Measurements from ENCODE around the gene CDK2.
"Not testable (repeated sequence)": the region's sequence is repeated elsewhere in the genome, so short reads cannot be mapped to it uniquely, and the experiment has no call there.

Gene CDK2

DNA sequence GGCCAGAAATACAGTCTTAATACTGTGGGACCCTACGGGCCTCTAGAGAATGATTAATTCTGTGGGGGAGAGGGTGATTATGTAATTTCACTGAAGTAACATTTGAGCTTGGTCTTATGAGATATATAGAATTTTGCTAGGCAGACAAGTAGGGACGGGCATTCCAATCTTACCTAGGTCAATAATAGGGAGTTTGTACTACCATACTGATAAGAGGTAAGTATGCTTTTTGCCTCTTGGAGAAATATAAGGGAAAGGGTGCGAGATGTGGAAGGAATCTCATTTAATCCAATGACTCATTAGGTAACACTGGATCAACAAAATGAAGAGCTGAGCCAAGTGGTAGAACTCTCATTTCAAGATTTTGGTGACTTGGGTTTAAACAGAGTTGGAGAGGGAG is 12.4 kb downstream of the CDK2 start:
- DNase-seq (ENCODE audit: low spot score) (no peak), FAIRE-seq (no peak)

DNA sequence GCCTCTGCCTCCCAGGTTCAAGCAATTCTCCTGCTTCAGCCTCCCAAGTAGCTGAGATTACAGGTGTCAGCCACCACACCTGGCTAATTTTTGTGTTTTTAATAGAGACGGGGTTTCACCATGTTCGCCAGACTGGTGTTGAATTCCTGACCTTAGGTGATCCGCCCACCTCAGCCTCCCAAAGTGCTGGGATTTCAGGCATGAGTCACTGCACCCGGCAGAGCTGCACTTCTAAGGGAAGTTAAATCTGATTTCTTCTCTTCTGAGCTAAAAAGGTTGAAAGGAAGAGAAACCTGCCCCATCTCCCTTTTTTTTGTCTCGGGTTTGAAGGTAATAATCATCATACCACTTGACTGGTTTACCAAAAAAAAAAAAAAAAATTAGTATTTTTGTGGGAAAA is 15.3 kb downstream of the CDK2 start:
- not testable (repeated sequence) for FAIRE-seq; DNase-seq (ENCODE audit: low spot score)

DNA sequence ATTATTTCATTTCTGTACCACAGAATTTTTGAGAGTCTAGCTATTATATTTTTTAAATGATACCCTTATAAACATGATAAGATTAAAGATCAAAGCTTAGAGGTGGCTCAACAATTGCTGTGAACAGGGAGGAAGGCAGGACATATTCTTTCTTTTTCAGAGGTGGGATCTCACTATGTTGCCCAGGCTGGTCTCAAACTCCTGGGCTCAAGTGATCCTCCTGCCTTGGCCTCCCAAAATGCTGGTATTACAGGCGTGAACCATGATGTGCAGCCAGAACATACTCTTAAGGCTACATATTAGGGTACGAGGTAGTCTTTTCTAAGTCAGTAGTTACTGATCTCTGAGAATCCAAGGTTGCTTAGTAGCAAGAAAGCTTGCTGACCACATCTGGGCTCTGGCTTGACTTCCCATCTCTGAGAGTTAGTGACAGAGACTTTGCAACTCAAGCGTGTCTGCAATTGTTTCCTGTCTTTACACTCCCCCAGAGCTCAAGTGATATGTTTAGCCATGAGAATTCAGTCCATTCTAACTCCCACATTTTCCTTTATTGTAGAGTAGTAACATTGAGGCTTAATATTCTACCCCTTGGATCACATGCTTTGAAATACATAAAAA is 15.8 kb downstream of the CDK2 start:
- DNase-seq (ENCODE audit: low spot score) (peak; percentile 61), FAIRE-seq (peak; percentile 57)

DNA sequence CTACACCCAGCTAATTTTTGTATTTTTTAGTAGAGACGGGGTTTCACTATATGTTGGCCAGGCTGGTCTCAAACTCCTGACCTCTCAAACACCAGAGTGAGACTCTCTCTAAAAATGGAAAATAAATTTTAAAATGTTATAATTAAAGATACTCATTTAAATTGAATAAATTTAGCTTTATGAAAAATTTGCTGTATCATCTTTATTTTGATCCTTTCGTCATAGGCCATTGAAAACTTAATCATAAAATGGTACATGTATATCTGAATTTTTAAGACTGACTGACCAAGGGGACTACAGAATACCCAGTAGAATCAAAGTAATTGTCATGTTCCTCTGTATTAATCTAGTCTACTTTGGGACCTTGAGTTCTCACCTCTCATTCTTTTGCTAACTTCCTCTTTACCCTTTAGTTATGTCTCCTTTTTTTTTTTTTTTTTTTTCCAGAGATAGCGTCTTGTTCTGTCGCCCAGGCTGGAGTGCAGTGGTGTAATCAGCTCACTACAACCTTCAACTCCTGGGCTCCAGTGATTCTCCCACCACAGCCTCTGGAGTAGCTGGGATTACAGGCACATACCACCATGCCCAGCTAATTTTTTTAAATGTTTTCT is 16.7 kb downstream of the CDK2 start:
- FAIRE-seq (no peak), DNase-seq (ENCODE audit: low spot score) (no peak)

DNA sequence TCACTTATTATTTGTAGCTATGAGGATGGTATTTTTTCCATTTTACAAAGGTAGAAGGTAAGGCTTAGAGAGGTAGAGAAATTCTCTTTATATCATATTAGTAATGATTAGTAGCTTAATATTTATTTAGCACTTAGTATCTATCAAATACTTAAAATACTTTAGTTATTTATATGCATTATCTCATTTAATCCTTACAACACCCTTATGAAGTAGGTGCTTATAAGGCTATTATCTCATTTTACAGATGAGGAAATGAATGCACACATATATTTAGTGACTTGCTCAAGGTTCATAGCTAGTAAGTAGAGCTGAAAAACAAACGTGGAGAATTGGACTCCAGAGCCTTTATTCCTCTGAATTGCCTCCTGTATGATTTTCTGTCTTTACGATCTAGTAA is 18.2 kb downstream of the CDK2 start:
- no peak for DNase-seq (ENCODE audit: low spot score)
- FAIRE-seq, result no peak

DNA sequence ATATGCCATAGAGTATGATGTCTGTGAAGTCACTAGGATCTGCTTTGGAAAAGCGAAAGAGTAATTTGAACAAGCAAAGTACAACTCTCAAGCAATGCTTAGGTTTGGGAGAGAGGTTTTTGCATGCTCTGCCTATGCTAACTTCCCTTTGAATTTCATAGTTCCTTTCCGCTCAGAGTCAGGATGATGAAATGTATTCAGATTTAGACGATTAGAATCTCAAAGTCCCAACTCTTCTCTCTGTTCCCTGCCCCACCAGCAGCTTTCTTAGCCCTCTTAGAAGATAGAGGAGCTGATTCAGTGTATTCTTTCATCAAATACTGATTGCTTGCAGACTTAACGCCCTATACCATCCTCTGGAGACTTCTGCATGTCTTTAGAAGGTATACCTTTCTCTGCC is 18.7 kb downstream of the CDK2 start:
- DNase-seq (ENCODE audit: low spot score), result no peak
- no peak for FAIRE-seq

DNA sequence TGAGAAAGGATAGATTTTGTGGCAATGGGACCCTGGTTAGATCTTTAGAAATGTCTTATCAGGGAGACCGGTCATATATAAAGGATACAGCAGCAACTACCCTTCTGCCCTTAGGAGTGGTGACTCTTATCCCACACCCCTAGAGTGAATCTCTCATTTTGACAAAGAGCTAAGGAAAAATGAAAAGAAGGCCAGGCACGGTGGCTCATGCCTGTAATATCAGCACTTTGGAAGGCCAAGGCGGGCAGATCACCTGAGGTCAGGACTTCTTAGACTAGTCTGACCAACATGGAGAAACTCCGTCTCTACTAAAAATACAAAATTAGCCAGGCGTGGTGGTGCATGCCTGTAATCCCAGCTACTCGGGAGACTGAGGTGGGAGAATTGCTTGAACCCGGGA is 19.3 kb downstream of the CDK2 start:
- not testable (repeated sequence) for FAIRE-seq

DNA sequence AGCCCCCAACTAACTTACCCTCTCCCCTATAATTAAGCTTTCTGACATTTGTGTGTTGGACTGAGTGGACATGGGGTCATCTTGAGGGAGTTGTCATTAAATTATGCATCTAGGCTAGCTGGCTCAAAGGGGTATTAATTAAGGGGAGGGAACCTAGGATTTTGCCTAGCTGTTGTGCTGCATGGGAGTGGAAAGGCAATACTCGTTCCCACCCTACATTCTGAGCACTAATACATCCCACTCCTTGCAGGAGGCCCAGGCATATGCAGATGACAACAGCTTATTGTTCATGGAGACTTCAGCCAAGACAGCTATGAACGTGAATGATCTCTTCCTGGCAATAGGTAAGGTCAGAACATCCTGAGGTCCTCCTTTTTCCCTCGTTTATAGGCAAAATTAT is 24.5 kb downstream of the CDK2 start:
- no peak for FAIRE-seq
- no peak for DNase-seq (ENCODE audit: low spot score)

More for the DNA sequence above, 19.3 kb downstream of the CDK2 start:
- DNase-seq (ENCODE audit: low spot score), result not testable (repeated sequence)

DNA sequence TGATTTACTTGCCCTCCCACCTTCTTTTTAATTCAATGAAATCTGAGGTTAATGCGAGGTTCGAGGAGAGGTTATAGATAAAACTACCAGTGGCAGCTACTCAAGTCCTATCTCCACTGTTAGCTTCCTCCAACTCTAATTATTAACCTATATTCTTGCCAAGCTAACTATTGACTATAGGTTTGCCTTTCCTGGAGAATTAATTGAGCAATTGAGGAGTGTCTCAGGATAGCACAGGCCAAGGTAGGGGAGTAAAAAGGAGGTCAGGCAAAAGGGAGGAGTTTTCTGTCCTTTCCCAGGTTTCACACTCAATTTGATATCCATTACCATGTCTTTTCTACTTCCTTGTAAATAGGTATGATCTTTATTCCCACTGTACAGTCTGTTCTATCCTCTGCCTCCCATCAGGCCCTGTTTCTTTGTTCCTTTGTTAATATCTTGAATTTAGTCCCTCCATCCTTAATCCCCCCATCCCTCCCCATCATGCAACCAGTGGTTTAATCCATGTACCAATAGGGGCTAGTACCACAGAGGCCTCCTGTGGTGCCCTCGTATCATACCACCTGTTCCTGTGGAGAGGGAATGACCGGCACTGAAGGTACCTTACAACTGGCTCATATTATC is 26.7 kb downstream of the CDK2 start:
- no peak for FAIRE-seq

DNA sequence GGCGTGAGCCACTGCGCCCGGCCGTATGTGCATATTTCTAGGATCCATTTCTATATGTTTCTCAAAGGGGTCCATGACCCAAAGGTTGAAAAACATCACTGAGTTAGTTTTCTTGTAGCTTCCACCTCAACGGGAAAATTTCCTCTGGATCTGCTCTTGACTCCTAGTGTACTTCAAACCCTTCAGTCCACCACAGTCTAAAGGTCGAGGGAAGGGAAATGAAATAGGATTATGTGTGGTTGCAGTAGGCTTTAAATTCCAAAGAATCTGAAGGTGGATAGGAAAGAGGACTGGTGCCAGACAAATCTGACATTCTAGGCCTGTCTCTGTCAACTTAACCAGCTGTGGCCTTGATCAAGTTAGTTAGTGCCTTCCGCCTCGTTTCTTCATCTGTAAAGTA is 28.7 kb downstream of the CDK2 start:
- no peak for DNase-seq (ENCODE audit: low spot score)
- no peak for FAIRE-seq

More for the DNA sequence above, 26.7 kb downstream of the CDK2 start:
- DNase-seq (ENCODE audit: low spot score), result no peak

DNA sequence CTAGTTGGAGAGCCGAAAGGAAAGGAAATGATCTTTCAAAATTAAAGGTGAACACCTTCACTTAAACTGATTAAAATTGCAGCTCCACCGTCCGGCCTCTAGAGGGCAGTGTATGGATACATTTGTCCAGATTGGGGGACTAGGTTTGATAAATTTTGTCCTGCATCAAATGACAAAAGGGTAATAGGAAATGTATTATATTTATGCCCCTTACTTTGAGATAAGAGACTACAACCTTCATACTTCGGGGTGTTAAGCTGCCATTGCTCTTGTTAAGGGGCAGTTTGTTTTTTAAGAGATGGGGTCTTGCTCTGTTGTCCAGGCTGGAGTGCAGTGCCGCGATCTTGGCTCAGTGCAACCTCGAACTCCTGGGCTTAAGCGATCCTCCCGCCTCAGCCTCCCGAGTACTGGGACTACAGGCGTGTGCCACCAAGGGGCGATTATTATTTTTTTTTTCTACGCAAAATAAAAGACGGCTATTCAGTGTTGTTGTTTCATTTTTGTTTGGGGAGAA is 29.6 kb downstream of the CDK2 start:
- FAIRE-seq (peak; percentile 72), DNase-seq (ENCODE audit: low spot score) (peak; percentile 55)

DNA sequence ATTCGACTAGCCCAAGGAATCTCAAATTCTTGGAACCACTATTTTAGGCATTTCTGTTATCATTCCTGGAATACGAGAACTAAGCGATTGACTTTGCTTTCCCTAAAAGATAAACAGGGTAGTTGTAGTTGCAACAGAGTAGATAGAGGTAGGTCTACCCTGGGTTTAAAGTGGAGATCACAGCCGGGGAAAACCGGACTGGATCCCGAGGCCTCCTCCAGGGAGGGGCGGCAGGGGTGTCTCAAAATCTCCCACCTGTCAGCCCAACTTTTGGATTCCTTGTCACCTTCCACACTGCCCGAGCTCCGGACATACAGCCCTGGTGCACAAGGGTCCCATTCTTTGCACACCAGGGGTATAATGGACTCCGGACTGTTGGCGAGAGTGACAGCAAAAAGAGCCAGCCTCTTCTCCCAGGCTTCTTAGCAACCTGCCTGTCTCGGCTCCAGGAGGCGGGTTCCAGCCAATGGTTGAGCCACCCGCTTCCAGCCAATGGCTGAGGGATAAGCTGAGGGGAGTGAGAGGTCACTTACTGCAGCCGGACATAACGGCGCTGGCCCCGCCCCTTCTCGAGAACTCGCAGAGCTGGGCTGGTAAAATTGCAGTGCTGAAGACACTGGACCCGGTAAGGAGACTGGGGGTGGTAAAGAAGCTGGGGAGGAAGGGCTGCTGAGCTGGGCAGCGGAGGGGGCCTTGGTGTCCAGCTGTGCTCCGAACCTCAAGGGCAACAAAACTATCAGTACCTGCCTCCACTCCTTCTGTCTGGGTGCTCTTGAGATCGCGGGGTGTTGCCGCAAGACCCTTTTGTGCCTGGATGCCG is 30.3 kb downstream of the CDK2 start, which contains the start of gene SUOX:
Gene SUOX, plus strand, starts transcription at position 562 of the 820 bp plus-strand sequence. CDS start 4,946 bp downstream, outside the sequence.
- peak; percentile 89 for FAIRE-seq
- peak; percentile 87 for DNase-seq (ENCODE audit: low spot score)

DNA sequence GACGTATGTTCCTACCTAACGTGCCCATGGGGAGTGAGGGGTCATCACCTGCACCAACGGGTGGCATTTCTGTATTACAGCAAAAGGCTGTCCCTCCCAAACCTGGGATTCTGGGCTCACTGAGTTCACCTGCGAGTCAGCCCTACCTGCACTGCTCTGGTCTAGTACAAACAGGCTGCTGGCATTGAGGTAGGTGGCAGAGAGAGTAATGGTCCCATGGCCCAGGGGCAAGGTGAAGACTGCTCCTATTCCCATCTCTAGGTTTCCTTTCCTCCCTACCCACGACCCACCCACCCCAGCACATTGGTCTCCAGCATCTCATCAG is 30.9 kb downstream of the CDK2 start:
- FAIRE-seq, result no peak
- no peak for DNase-seq (ENCODE audit: low spot score)

DNA sequence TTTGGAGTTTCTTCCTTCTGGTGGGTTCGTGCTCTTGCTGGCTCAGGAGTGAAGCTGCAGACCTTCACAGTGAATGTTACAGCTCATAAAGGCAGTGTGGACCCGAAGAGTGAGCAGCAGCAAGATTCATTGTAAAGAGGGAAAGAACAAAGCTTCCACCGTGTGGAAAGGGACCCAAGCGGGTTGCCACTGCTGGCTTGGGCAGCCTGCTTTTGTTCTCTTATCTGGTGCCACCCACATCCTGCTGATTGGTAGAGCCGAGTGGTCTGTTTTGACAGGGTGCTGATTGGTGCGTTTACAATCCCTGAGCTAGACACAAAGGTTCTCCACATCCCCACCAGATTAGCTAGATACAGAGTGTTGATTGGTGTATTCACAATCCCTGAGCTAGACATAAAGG is 32.9 kb downstream of the CDK2 start:
- not testable (repeated sequence) for FAIRE-seq; DNase-seq (ENCODE audit: low spot score)

DNA sequence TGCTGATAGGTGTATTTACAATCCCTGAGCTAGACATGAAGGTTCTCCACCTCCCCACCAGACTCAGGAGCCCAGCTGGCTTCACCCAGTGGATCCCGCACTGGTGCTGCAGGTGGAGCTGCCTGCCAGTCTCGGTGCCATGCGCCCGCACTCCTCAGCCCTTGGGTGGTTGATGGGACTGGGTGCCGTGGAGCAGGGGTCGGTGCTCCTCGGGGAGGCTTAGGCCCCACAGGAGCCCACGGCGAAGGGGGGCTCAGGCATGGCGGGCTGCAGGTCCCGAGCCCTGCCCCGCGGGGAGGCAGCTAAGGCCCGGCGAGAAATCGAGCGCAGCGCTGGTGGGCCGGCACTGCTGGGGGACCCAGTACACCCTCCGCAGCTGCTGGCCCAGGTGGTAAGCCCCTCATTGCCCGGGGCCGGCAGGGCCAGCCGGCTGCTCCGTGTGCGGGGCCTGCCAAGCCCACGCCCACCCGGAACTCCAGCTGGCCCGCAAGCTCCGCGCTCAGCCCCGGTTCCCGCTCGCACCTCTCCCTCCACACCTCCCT is 33.4 kb downstream of the CDK2 start:
- not testable (repeated sequence) for DNase-seq (ENCODE audit: low spot score); FAIRE-seq

DNA sequence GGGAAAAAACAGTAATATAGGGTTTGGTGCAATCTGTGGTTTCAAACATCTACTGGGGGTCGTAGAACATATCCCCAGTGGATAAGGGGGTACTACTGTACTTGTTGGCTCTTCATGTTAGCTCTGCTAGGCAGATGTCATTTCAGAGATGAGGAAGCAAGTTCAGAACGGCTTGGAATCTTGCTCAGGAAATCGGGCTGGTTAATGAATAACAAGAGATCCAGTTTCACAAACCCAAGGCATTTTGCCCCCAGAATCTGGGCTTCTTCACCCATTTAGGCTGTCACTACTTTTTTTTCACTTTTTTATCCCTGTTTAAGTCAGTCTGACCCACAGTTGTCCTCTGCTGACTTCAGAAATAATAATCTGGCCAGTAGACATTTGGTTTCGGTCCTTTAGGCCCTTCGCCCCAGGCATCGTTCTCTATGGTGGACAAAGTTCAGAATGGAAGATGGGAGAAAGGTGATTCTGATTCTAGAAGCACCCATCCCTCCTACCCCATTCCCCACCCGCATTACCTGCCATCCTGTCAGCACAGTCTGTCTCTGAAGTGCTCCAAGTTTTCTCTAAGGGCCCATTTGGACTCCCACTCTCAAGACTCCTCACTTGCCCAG is 35.0 kb downstream of the CDK2 start:
- DNase-seq (ENCODE audit: low spot score) (no peak), FAIRE-seq (no peak)

DNA sequence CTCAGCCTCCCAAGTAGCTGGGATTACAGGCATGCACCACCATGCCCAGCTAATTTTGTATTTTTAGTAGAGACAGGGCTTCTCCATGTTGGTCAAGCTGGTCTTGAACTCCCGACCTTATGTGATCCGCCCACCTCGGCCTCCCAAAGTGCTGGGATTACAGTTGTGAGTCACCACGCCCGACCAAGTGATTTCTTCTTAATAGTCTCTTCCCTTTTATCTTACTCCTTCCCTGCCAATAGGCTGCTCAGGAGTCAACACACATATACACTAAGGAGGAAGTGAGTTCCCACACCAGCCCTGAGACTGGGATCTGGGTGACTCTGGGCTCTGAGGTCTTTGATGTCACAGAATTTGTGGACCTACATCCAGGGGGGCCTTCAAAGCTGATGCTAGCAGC is 36.7 kb downstream of the CDK2 start:
- FAIRE-seq; DNase-seq (ENCODE audit: low spot score): not testable (repeated sequence)

DNA sequence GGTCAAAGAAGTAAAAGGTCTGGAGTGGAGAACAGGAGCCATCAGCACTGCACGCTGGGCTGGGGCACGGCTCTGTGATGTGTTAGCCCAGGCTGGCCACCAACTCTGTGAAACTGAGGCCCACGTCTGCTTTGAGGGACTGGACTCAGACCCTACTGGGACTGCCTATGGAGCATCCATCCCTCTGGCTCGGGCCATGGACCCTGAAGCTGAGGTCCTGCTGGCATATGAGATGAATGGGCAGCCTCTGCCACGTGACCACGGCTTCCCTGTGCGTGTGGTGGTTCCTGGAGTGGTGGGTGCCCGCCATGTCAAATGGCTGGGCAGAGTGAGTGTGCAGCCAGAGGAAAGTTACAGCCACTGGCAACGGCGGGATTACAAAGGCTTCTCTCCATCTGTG is 37.6 kb downstream of the CDK2 start:
- FAIRE-seq, result no peak
- DNase-seq (ENCODE audit: low spot score), result no peak

DNA sequence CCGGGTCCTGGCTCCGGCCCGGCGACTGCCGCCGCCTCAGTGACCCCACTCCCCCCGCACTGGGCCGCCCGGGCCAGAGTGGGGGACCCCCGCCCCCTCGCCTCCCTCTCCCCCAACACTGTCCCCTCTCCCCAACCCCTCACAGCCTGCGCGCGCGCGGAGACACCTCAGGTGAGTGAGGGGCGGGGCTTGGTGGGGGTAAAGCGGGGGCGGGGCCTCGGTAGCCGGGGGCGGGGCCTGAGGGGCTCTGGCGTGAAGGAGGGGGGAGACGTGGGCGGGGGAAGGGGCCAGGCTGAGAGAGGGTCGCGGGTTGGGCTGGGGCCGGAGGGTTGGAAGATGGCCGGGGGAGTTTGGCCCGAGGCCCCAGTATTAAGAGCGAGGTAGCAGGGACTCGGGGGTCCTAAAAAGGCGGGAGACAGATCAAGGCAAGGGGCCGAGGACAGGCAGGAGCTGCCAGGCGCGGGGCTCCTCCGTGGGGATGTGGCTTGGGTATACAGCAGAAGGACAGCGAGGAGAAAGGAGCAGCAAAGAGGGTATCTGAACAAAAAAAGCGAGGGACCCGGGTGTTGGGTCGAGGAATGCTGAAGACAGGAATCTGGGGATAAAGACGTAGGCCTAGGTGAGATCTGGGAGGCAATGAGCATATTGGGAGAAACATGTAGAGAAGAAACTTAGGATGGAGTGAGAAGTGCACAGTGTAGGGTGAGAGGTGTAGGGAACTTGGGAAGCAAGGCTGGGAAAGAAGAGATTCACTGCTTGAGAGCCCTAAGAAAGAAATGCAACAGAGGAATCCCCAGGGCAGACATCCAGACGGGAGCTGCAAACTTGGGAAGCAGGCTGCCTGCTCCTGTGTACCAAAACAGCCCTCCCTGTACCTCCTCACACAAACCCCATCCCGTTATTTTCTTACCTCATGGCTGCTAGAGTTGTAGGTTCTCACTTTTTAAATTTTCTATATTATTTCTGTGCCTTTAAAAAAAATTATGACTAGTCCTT is 41.2 kb downstream of the CDK2 start:
- FAIRE-seq (no peak), DNase-seq (ENCODE audit: low spot score) (no peak)

DNA sequence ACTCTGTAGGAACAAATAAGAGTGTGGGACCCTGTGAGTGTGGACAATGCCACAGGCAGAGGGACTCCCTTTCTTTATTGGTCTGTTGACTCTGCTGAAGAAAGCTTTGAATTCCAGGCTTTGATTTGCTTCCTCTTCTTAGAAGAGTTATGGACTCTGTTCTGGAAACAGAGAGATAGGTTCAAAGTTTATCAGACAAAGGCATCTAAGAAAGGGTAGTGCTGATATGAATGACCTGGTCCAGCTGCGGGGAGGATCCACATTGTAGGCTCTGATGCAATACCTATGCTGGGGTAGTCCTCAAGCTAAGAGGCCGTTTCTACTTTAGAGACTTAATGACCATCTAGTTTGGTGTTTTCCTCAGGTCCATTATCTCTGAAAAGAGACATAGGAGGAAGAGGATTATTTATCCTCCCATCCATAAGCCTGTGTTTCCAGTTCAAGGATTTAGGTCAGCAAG is 43.5 kb downstream of the CDK2 start:
- no peak for DNase-seq (ENCODE audit: low spot score)
- no peak for FAIRE-seq

Data from RCC 7860 (cell line).